ENCODE data around the gene SHANK1. TPM values are rescaled to one million over a fixed set of nuclear protein-coding genes. Genes with fewer than 3 reads are reported as not detected.

The SHANK1 gene
- polyA plus RNA-seq, 3 donors, result not detected

- intact Hi-C loops (cut with micrococcal nuclease), result no loop called here
- Histone ChIP-seq H3K9me3 (replicated peaks in 1 of 2; ENCODE audit: control insufficient read depth in 1 of 2, insufficient read depth in 1 of 2, low read length in 2 of 2) (peaks cover 26 to 35% of the 10 kb centered on the region in 2 donors), H3K27me3 (ENCODE audit: control insufficient read depth in 2 of 2, insufficient read depth in 2 of 2, low read length in 2 of 2) (peaks cover 10 to 15% of the 10 kb centered on the region in 2 donors), H3K36me3 (replicated peaks in 1 of 2; ENCODE audit: control insufficient read depth in 1 of 2, insufficient read depth in 2 of 2, low read length in 2 of 2) (no peaks in the 10 kb centered on the region), H4K20me1 (ENCODE audit: insufficient read depth, low read length) (no peaks in the 10 kb centered on the region), H3K9ac (ENCODE audit: insufficient read depth, low read length, poor library complexity, severe bottlenecking) (no peak overlapping the region), H3K4me1 (ENCODE audit: control insufficient read depth in 1 of 2, insufficient read depth in 2 of 2, low read length in 2 of 2) (no peaks in the 10 kb centered on the region), H3K27ac (ENCODE audit: low read depth in 1 of 2, low read length in 2 of 2) (no peak overlapping the region), H3K79me2 (ENCODE audit: insufficient read depth, low read length) (no peaks in the 10 kb centered on the region), H3K4me3 (replicated peaks in 1 of 3; ENCODE audit: low read depth in 2 of 3, low read length in 3 of 3) (no peak overlapping the region), H2AFZ (ENCODE audit: insufficient read depth, low read depth, low read length, poor library complexity, severe bottlenecking) (no peak overlapping the region), H3K4me2 (replicated peaks; ENCODE audit: extremely low read depth, low read length, poor library complexity, severe bottlenecking) (no peak overlapping the region)
- Mint-ChIP-seq H3K4me1 (no peaks in the 10 kb centered on the region), H3K4me3 (no peak overlapping the region), H3K9me3 (peaks cover 8 to 36% (median 30%) of the 10 kb centered on the region in 7 donors), H3K27ac (no peak overlapping the region), H3K27me3 (ENCODE audit: low read depth in 3 of 3) (peaks cover 16 to 29% (median 16%) of the 10 kb centered on the region in 3 donors), H3K36me3 (peaks cover 0 to under 1% of the 10 kb centered on the region in 2 donors)
- WGBS (ENCODE audit: insufficient coverage), result 83% methylated on average over 1 of the region's 2 CpGs
- TF ChIP-seq, protein P1, sequence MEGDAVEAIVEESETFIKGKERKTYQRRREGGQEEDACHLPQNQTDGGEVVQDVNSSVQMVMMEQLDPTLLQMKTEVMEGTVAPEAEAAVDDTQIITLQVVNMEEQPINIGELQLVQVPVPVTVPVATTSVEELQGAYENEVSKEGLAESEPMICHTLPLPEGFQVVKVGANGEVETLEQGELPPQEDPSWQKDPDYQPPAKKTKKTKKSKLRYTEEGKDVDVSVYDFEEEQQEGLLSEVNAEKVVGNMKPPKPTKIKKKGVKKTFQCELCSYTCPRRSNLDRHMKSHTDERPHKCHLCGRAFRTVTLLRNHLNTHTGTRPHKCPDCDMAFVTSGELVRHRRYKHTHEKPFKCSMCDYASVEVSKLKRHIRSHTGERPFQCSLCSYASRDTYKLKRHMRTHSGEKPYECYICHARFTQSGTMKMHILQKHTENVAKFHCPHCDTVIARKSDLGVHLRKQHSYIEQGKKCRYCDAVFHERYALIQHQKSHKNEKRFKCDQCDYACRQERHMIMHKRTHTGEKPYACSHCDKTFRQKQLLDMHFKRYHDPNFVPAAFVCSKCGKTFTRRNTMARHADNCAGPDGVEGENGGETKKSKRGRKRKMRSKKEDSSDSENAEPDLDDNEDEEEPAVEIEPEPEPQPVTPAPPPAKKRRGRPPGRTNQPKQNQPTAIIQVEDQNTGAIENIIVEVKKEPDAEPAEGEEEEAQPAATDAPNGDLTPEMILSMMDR (IDR thresholded peaks at IDR 0.05), result no peak
- DNase-seq, result no peak
Measured at GRCh38 chr19:50633359-50633758, 86.2 kb downstream of the SHANK1 start.

DNA sequence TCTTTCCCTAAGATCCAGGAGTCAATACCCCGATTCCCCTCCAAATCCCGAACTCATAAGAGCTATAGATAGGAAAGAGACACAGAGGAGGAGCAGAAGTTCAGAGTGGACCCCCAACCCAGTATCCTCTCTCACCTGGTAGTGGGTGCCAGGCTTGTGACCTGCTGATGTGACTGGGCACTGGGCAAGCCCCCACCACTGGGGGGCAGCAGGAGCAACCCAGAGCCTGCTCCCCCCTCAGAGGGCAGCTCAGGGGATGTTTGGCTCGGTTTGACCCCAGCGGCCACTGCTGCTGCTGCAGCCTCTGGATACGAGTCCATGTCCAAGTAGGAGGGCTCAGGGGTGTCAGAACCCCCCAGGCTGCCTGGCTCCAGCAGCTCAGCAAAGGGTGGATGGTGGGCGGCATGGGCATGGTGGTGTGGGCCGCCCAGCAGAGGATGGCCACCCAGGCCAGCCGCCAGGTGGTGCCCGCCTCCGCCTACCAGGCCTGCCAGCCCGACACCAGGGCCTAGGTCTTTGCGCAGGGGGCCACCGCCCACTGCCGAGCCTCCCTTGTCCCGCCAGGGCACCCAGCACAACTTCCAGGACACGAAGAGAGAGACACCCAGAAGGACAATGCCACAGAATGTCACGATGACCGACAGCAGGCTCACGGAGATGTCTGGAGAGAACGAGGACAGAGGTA is 87.3 kb downstream of the SHANK1 start:
- Histone ChIP-seq H3K79me2 (ENCODE audit: insufficient read depth, low read length) (no peaks in the 10 kb centered on the region), H3K4me3 (replicated peaks in 1 of 3; ENCODE audit: low read depth in 2 of 3, low read length in 3 of 3) (no peak overlapping the region), H3K4me1 (ENCODE audit: control insufficient read depth in 1 of 2, insufficient read depth in 2 of 2, low read length in 2 of 2) (no peaks in the 10 kb centered on the region), H4K20me1 (ENCODE audit: insufficient read depth, low read length) (no peaks in the 10 kb centered on the region), H3K27ac (ENCODE audit: low read depth in 1 of 2, low read length in 2 of 2) (no peak overlapping the region), H3K9ac (ENCODE audit: insufficient read depth, low read length, poor library complexity, severe bottlenecking) (no peak overlapping the region), H2AFZ (ENCODE audit: insufficient read depth, low read depth, low read length, poor library complexity, severe bottlenecking) (no peak overlapping the region), H3K36me3 (replicated peaks in 1 of 2; ENCODE audit: control insufficient read depth in 1 of 2, insufficient read depth in 2 of 2, low read length in 2 of 2) (no peaks in the 10 kb centered on the region), H3K9me3 (replicated peaks in 1 of 2; ENCODE audit: control insufficient read depth in 1 of 2, insufficient read depth in 1 of 2, low read length in 2 of 2) (peaks cover 23 to 35% of the 10 kb centered on the region in 2 donors), H3K4me2 (replicated peaks; ENCODE audit: extremely low read depth, low read length, poor library complexity, severe bottlenecking) (no peak overlapping the region), H3K27me3 (ENCODE audit: control insufficient read depth in 2 of 2, insufficient read depth in 2 of 2, low read length in 2 of 2) (peaks cover 3 to 5% of the 10 kb centered on the region in 2 donors)
- WGBS (ENCODE audit: insufficient coverage), result 91% methylated on average over 14 of the region's 20 CpGs
- Mint-ChIP-seq H3K27me3 (ENCODE audit: low read depth in 3 of 3) (peaks cover 6 to 20% (median 7%) of the 10 kb centered on the region in 3 donors), H3K4me1 (no peaks in the 10 kb centered on the region), H3K36me3 (no peaks in the 10 kb centered on the region), H3K27ac (no peak overlapping the region), H3K4me3 (no peak overlapping the region), H3K9me3 (peaks cover 8 to 36% (median 29%) of the 10 kb centered on the region in 7 donors)
- no peak for DNase-seq
- TF ChIP-seq, protein P1 (IDR thresholded peaks at IDR 0.05), result no peak
- intact Hi-C loops (cut with micrococcal nuclease), result no loop called here
